ENCODE data around the gene SHROOM3.
"Not testable (repeated sequence)": the region's sequence is repeated elsewhere in the genome, so short reads cannot be mapped to it uniquely, and the experiment has no call there.

Gene SHROOM3

DNA sequence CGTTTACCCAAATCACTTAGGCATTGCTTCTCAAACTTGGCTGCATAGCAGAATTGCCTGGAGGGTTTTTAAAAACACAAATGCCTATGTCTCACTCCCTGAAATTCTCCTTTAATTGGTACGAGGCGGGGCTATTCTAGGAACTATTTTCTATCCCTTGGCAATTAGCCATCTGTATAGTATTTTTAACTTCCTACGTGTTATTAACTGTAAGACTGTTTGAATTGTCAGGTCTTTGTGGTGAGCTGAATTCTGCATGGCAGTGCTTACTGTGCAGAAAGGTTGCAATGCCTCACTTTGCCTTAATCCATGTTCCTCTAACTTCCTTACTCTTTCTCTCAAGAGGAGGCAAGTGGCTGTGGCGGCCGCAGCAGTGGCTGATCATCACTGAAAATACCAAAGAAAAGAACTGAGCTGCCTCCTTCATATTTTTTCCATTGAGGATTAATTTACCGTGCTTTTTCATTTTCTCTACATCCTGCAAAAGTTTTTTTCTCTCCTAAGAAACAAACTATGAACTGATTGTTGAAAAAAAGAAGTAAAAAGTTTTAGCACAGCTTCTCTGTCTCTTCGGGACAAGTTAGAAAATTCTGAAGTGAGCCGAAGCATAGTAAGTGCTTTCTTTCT is at the start of gene SHROOM3:
Gene SHROOM3 (plus strand): TSS at position 329 of the 627 bp plus-strand sequence. CDS start 824 bp downstream, outside the sequence.
- DNase-seq, result no peak

DNA sequence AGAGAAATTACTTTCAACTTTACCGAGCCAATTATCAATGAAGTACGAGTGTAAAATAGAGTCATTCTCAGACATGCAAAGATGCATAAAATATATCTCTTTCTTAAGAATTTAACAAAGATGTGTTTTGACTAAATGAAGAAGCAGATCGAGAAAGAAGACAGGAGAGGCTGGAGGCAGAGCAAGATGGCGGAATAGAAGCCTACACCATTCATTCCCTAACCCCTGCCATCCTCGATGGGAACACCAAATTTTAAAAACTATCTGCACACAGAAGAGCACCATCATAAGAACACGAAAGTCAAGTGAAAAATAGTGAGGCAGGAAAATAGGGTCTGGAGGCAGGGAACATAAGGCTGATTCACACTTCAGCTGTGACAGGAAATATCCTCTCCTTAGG is 49.1 kb upstream of the SHROOM3 start:
- no peak for DNase-seq

DNA sequence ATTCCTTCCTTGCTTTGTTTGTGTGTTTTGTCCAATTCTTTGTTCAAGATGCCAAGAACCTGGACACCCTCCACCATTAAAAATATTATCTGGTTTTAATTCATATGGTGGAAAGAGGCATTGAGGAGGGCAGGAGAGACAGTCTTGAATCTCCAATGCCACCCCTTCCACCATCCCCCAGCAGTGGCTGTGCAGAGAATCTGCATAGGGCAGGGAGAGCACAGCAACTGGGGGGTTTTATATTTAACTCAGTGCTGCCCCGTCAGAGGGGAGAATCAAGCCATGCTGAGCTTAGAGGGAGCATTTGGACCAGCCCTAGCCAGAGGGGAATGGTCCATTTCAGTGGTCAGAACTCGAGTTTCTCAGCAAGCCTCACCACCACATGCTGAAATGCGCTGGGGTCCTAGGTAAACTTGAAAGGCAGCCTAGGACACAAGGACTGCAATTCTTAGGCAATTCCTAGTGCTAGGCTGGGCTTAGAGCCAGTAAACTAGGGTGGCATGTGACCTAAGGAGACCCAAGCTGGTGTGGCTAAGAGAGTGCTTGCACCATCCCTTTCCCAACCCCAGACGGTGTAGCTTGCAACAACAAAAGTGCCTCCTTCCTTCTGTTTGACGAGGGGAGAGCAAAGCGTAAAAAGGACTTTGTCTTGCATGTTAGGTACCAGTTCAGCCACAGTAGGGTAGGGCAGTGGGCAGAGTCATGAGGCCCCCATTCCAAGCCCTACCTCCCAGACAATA is 48.3 kb upstream of the SHROOM3 start:
- DNase-seq, result no peak

DNA sequence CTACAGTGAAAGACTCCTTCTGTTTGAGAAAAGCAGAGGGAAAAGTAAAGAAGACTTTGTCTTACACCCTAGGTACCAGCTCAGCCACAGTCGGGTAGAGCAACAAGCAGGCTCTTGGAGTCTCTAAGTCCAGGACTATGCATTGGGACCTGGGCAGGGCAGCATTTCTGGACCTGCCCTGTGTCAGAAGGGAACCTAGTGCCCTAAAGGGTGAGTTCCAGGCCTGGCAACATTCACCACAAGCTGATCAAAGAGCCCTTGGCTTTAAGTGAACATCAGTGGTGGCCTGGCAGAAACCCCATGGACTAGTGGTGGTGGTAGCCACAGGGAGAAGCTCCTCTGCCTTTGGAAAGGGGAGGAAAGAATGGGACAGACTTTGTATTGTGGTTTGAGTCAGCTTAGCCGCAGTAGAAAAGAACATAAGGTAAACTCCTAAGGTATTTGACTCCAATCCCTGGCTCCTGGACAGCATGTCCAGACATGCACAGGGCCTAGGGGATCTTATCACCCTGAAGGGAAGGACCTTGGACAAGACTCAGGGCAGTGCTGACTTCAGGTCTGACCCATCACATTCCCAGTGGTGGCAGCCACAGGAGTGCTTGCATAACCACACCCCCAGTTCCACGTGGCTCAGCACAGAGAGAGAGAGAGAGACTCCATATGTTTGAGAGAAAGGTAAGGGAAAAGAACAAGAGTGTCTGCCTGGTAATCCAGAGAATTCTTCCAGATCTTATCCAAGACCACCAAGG is 46.7 kb upstream of the SHROOM3 start:
- DNase-seq, result no peak

DNA sequence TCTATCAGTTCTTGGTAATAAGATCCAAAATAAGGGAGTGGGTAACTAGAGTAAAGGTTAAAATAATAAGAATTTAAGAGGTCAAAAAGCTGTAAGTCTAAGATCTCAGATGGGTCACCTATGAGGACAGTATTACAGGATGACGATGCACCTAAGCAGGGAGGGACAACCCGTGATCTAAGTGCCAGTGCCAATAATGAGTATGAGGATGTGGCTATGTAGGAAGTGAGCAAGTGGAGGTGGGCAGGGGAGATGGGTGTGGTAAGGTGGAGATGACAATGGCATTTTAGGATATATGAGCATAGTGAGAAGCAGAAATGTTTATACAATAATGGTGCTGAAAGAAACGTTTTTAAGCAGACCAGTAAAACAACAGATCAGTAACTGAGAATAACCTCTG is 33.4 kb upstream of the SHROOM3 start:
- no peak for DNase-seq

DNA sequence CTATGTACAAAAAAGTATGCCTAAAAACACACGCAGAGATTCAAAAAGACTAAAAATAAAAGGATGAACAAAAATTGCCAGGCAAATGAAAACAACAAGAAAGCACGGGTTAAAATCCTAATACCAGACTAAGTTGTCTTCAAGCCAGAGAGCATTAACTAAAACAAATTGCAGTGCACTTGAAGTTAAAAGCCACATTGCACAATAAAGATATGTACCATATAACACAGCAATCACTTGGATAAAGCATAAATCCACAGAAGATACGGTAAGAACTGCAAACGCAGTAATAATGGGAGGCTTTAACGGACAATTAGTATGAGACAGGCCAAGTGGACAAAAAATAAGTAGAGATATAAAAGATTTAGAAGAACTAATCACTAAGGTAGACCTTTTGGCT is 28.9 kb upstream of the SHROOM3 start:
- DNase-seq, result no peak

DNA sequence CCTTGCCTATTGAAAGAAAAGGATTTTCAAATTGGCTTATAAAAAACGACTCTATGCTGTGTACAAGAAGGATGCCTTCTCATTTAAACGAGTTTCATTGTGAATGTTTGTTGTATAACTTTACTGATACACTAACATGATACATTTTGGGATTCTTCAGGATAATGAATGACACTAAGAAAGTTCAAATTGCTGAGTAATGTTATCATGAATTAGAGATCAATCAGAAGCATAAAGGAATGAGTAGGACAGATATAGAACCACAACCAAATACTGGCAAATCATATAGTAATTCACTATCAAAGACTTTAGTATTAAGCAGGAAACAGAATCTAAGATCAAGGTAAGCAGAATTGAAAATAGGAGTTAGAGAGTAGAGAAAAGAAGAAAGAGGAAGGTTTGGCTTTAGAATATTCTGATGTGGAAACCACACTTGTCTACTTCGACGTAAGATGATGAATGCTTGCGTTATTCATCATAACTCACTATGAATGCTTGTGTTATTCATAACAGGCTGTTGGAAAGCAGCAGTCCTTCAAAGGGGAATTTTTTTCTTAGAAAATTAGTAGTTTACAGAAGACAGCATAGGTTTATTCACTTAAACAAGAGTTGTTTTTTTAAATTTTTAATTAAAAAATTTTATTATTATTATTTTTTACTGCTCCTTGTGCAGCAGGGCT is 27.4 kb upstream of the SHROOM3 start:
- no peak for DNase-seq

DNA sequence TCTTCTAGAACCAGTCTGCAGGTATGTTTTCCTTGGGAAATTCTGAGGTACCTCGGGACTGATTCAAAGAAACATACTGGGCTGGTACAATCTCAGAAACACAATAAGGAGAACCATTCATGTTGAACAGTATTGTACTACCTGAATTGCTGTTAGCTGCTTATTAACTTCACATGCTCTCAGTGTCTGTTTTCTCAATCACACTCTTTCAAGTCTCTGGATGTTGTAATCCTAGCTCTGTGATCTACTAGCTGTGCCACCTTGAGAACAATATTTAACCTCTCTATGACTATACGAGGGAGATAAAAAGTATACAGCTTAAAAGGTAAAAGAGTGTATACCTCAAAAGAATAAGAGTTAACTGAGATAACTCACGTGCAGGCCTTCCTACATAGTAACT is 24.4 kb upstream of the SHROOM3 start:
- no peak for DNase-seq

DNA sequence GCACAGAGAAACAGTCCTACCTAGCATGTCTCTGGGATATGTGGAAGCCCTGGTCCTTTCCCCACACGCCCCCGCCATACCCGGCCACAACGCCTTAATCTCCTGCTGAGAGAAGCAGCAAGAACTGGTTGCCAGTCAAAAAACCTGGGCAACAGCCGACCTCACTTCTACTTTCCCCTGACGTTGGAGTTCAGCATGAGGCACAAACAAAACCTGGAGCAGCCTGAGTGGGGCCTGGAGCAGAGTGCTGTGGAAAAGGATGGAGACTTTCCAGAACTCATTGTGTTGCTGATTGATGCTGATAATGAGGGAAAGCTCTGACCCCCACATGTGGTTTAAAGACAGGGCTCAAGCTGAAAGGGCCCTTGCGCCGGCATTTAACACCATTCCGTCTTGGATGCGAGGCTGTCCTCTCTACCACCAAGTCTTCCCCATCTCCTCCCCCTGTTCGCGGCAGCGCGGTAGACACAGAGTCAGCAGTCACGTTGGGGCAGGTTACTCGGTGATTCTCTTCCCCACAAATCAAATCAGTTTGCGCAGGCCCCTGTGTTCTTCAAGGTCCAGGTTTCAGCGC is 14.8 kb upstream of the SHROOM3 start:
- no peak for DNase-seq

DNA sequence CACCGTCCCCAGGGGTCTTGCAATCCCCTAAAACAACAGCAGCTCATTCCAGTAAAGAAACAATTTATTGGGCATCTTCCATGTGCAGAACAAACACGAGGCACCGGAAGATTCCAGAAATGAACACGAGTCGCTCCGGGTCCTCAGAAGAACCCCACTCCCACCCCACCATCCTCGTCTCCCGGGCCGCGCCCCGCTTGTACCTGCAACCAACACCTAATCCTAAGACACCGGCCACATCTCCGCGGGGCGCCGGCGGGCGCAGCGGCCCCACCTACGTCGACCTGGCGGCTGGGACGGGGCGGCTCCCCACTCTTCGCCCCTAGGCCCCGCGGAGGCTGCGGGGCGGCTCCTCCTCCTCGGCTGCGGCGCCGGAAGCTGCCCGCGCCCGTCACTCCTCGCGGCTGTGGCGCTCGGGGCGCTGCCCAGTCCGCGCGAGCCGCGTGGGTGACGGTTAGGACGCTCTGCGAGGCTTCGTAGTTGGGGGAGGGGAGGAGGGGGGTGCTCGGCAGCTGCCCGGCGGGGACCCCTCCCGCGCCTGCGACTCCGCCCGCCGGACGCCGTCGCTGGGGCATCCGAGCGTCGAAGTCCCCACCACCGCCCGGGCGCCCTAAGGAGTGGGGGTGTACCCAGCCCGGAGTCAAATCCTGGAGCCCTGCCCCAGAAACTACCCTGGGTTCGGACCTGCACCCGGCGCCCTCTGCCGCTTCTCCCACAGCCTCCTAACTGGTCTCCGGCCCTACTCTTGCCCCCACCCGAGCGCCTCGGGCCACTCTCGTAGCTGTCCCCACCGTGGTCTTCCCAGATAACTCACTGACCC is 14.1 kb upstream of the SHROOM3 start, which contains the start of gene CCDC158:
Gene CCDC158 (minus strand): TSS at position 380 of the 820 bp plus-strand sequence. CDS start 17,934 bp downstream, outside the sequence.
- peak; percentile 7 for DNase-seq

DNA sequence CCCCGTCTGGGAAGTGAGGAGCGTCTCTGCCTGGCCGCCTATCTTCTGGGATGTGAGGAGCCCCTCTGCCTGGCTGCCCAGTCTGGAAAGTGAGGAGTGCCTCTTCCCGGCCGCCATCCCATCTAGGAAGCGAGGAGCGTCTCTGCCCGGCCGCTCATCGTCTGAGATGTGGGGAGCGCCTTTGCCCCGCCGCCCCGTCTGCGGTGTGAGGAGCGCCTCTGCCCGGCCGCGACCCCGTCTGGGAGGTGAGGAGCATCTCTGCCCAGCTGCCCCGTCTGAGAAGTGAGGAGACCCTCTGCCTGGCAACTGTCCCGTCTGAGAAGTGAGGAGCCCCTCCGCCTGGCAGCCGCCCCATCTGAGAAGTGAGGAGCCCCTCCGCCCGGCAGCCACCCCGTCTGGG is 11.9 kb upstream of the SHROOM3 start:
- not testable (repeated sequence) for DNase-seq

DNA sequence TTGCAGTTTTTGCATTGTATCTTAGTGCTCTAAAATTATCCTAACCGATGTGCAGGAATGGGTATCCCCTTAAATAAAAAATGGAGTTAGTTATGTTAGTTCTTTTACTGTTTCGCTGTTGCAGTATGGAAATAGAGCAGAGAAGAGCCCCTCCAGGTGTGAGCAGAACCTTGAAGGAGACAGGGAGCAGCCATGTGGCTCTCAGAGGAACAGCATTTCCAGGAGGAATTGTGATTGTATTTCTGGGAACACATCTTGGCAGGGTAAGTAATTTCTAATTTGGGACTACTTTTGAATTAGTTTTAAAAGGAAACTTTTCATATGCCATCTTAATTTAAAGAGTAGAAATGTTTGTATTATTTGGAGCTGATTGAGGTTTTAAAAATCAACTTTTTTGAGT is 8.8 kb upstream of the SHROOM3 start:
- no peak for DNase-seq

DNA sequence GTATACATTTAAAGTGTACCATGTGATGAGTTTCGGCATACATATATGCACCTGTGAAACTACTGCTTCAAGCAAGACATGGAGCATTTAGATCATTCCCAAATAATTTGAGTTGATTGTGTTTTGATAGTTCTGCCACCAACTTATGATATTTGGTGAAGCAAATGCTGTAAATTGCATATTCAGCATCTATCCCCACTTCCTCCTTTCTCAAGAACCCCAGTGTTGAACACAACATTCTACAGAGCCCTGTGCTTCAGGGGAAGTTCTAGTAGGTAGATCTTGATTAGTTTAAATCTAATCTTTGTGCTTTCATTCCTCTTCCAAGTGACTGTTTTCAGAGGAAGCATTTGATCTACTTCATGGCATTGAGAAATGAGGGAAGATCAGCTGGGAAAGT is 5.4 kb upstream of the SHROOM3 start:
- no peak for DNase-seq

DNA sequence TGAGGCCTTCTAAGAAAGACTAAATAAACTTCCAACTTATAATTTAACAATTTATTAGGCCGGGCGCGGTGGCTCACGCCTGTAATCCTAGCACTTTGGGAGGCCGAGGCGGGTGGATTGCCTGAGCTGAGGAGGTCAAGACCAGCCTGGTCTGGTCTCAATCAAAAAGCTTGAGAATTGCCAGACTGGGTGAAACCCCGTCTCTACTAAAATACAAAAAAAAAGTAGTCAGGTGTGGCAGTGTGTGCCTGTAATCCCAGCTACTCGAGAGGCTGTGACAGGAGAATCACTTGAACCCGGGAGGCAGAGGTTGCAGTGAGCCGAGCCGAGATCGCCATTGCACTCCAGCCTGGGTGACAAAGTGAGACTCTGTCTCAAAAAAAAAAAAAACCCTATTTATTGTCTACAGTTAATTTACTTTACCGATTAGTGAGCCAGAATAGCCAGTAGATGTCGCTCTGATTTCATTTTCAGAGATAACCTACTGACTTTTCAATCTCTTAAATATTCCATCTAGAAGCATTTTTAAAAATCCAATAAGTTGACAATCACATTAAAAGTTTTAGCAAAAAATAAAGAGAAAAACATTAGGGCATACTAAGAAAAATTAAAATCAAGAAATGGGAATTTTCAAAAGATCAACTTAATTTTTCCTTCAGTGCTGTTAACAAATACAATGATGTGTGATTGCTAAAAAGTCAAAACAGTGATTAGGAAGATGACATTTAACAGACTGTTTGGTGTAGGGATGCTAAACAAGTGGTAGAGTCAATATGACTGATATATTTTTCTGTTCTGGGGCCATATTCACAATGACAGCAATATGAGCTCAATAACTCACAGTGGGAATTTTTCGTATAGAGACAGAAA is 4.3 kb upstream of the SHROOM3 start:
- DNase-seq, result peak; percentile 46

DNA sequence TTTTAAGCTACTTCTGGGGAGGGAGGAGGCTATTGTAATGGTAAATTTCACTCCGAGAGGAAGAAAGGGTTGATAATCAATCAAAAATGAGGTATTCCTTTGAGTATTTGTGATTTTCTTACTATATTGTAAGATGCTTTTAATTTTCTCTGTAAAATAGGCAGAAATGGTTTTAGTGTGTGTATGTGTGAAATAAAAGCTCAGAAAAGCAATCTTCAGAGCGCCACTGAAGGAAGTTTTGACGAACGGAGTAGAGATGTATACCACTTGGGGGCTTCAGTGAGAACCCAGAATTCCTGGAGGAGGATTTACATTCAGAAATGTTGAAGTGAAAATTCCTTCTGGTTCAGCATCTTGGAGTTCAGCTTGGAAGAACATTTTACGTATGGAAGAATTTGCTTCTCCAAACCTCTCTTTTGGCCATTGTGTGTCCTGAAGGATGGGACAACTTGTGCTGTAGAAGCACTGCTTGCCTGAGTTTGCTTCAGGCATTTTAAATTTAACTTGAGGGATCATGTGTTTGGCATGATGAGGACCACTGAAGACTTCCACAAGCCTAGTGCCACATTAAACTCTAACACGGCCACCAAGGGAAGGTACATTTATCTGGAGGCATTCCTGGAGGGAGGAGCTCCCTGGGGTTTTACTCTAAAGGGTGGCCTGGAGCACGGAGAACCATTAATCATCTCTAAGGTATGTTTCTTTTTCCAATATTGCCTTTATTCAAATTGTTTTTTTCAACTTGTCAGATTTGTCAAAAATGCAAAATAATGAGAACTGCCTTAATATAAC is 695 bp downstream of the SHROOM3 start:
- DNase-seq, result no peak

DNA sequence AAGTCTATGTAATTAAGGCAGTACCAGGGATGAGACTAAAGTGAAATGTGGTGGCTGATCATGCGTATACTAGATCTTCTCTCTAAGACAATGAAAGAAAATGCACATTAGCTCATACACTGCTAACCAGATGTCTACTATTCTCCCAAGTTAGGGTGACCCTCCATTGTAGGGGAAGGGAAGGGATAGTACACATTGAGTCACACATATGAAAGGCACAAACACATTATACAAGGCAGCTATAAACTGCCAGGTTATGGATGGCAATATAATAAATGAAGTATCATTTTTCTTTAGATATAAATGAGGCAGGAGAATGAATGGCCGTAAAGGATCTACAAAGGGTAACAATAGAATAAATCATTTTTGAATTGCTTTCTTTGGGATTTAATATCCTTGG is 4.5 kb downstream of the SHROOM3 start:
- DNase-seq, result no peak

DNA sequence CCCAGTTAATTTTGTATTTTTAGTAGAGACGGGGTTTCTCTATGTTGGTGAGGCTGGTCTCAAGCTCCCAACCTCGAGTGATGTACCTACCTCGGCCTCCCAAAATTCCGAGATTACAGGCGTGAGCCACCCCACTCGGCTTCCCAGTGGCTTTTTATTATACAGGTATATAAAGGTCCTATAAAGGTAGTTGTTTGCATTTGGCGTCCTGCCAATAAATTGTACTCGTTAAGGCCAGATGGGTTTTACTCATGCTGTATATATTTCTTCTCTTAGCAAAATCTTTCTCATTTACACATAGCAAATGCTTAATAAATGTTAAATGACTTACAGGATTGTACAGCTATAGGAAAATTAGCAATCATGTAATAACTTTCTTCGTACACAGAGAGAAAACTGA is 6.9 kb downstream of the SHROOM3 start:
- DNase-seq, result peak; percentile 33

DNA sequence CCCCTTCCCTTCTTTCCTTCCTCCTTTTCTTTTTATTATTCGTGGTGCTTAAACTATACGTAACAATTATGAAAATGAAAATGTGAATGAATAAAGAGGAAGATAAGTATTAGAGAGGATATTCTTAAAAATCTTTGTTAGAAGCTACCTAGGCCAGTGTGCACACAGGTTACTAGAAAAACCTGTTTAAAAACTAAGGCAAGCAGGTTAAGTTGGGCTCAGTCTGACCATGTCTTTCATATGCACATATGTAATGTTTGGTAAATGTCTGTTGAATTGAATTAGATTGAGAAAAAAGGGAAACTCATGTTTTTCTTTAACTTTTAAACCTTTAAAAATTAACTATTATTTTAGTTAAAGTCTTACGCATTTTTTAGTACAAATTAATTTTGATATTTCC is 7.8 kb downstream of the SHROOM3 start:
- DNase-seq, result no peak

DNA sequence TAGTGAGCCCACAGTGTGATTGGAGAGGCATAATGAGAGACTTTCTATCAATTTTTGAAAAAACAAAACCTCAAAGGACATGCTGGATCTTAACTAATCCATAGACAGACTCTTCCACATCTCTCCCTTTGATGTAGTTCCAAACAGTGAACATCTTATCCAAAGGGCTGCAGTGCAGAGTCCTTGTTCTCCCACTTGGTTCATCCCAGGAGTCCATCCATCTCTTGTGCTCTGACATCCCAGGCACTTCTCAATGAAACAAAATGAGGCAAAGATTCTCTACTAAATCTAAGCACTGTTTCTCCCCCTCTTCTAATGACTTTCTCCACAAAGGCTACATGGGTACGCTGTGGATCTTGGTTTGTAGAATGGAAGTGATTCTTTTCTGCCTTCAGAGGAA is 8.3 kb downstream of the SHROOM3 start:
- DNase-seq, result no peak

DNA sequence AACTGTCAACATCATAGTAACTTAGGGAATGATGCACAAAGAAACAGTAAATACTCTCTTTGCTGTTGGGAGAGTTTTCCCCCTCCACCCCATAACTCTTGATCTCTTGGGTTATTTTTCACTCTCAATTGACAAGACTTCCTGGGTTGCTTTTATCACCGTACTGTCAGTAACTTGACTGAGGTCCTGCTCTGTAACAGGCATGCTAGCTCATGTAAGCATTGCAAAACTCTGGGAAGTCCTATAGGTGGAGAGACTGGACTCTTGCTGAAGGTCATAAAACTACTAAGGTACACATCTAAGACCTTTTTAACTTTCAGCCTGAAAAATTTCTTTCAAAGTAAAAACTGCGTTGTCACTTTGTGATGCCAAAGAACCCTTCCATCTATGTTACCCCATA is 10.9 kb downstream of the SHROOM3 start:
- DNase-seq, result no peak
